Measurements from ENCODE around the gene BBS1.
"Not testable (repeated sequence)": the region's sequence is repeated elsewhere in the genome, so short reads cannot be mapped to it uniquely, and the experiment has no call there.

Gene BBS1

DNA sequence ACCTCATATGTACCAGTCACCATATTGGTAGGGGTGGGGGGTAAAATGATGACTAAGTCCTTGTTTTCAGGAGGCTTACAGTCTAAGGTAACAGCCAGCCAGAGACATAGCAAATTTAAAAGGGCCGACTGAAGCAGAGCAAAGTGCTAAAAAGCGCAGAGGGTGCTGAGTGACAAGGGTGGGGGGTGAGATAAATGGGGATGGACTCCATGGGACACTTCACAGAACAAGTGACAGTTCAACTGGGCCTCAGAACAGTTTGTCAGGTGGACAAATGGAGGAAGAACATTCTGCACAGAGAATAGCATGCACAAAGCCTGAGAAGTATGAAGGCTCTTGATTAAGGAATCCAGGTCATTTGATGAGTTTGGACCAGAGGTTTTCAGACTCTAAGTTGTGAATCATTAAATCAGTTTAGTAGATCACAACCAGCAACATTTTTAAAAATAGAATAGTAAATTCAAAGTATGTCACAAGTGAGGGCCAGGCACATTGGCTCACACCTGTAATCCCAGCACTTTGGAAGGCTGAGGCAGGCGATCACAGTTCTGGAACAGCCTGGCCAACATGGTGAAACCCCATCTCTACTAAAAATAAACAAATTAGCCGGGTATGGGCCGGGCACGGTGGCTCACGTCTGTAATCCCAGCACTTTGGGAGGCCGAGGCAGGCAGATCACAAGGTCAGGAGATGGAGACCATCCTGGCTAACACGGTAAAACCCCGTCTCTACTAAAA lies 14.0 kb downstream of the BBS1 start:
- no peak for DNase-seq (ENCODE audit: low spot score)

DNA sequence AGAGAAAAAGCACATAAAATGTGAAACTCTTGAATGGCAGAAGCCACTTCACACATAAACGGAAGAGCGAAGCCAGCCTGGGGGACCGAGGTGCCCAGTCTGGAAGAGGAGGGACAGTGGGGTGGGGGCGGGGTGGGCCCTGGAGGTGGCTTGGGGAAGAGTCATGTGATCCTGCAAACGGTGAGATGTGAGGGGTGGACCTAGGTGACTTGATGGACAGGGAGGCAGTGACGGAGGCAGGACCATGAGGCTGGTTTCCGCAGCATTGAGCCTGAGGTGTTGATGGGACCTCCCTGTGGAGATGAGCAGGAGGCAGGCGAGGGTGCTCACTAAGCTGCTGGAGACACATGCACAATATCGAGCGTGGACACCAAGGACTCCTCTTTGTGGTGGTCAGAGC lies 18.6 kb downstream of the BBS1 start:
- peak; percentile 52 for DNase-seq (ENCODE audit: low spot score)

DNA sequence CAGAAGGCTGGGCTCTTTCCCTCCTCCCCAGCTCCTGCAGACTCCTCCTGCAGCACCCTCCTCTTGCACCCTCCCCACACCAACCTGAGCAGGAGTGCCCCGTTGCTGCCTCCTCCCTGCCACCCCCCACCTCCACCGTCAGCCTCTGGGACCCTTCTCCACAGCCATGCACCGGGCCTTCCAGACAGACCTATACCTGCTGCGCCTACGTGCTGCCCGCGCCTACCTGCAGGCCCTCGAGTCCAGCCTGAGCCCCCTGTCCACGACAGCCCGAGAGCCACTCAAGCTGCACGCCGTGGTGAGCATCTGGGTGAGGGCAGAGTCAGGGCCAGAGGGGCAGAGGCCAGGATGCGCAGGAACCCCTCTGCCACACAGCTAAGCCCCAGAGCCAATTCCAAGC lies 19.2 kb downstream of the BBS1 start:
- no peak for DNase-seq (ENCODE audit: low spot score)

DNA sequence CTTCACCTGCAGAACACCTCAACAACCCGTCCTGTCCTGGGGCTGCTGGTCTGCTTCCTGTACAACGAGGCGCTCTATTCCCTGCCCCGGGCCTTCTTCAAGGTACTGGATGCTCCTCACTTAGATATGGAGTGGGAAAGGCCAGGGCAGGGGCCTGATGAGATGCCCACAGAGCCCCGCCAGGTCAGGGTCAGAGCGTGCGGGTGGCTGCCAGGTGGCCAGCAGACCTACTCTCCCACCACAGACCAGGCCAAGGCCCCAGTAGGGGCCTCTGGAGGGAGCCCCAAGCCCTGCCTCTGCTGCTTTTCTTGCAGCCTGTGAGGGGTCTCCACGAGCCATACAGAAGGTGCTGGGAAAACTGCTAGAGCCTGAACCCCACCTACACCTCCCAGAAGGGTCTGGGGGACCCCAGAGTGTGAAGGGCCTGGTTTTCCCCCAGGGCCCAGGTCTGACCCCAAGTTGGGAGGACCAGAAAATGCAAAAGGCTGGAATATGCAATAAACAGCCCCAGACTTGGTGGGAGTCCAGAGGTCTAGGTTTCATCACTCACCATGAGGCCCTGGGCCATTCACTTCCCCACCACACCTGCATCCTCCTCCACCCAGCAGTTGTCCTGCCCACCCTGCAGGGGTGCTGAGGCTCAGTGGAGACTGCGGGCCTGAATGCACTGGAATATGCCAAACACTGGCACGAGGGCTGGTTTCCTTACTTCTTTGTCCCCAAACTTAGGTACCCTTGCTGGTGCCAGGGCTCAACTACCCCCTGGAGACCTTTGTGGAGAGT lies 20.7 kb downstream of the BBS1 start:
- DNase-seq (ENCODE audit: low spot score), result no peak

DNA sequence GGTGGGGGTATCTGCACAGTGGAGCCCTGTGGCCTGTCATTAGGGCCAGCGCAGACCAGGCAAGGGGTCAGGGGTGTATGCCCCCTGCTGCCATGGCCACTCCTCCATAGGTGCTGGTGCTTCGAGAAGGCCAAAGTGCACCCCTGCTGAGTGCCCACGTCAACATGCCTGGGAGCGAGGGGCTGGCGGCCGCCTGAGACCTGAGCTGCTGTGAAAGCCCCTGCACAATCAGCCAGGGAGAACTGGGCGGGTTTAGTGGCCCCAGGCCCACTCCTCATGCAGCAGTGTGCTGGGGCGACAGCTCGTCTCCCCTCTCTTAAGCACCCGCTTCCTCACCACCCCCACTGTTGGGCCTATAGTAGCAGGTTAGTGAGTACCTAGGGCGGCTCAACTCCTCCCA lies 21.4 kb downstream of the BBS1 start:
- DNase-seq (ENCODE audit: low spot score), result no peak

DNA sequence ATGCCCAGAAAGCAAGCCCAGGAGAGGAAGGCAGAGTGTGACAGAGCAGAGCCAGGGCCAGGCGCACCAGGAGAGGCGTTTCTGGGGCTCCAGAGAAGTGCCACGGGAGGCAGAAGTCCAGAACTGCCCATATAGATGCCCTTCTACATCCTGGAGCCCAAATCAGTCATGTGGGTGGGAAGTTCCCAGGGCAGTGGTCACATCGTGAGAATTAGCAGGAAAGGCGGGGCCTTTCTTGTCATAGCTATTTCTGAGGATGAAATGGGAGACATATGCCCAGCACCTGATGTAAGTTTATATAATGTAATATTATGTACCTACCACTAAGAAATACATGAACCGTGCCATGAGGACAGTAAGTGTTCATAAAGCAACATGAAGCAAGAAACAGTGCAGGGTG lies 22.3 kb downstream of the BBS1 start:
- DNase-seq (ENCODE audit: low spot score), result no peak

DNA sequence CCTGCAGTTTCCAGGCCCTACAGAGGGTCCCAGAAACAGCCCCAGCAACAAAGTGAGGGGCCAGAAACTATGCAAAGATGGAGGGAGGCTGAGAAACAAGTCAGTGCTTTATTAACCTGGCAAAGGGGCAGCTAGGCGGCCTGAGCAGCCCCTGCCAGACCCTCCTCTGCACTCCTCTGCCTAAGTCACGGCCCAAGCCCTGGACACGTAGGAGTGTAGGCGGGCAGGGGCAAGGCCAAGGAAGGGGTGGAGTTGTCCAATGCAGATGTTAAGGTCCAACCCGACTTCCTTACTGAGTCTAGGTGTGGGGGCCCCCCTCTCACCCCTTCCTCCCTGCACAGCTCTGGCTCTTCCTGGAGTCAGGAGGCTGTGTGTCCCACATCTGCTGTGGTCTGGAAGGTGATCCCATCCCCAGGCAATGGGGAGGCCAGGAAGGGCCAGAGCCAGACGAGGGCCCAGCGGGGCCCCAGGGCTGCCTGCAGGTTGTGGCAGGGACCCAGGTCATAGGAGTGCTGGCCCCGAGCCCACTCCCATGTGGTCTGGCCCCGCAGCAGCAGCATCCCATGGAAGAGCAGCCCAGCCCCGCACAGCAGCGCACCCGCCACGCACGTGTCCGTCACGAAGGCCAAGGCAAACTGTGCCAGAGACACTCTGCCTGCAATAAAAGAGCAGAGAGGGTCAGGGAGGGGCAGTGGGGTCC lies 28.9 kb downstream of the BBS1 start:
- DNase-seq (ENCODE audit: low spot score), result no peak

DNA sequence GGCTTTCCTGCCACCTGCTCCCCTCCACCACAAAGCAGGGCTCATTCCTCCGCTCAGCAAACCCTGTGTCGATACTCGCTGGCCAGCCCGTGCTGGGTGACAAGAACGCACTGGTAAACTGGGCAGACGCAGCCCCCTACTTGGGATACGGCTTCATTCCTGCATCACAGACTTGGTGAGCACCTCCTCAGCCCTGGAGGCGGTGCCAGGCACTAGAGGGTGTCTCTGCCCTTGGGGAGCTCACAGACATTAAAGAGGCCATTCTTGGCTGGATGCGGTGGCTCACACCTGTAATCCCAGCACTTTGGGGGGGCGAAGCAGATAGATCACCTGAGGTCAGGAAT lies 29.4 kb downstream of the BBS1 start:
- DNase-seq (ENCODE audit: low spot score), result no peak

DNA sequence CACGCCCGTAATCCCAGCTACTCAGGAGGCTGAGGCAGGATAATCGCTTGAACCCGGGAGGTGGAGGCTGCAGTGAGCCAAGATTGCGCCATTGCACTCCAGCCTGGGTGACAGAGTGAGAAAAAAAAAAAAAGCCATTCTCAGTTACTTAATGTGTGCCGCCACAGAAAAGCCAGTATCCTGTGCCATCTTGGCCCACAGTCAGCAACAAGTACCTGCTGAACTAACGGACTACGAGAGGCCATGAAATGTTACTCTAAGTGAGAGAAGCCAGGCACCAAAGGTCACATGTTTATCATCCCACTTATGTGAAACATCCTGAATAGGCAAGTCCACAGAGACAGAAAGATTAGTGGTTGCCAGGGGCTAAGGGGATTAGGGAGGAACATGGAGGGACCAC lies 30.2 kb downstream of the BBS1 start:
- DNase-seq (ENCODE audit: low spot score), result not testable (repeated sequence)

DNA sequence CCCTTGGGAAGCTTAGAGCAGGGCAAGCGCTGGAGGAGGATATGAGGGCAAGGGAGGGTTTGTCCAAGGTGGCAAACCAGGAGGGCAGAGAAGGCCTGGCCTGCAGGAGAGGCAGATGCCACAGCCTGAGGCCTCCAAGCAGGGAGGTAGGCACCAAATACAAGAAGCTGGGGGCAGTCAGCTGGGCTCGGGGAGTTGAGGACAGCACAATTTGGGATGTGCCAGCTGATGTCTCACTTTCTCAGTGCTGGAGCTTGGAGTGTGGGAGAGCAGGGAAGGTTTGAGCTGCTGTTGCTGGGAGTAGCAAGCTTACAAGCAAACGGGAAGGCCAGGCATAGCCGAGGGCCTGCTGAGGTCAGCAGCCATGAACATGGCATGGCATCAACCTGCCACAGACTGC lies 31.5 kb downstream of the BBS1 start:
- DNase-seq (ENCODE audit: low spot score), result no peak

DNA sequence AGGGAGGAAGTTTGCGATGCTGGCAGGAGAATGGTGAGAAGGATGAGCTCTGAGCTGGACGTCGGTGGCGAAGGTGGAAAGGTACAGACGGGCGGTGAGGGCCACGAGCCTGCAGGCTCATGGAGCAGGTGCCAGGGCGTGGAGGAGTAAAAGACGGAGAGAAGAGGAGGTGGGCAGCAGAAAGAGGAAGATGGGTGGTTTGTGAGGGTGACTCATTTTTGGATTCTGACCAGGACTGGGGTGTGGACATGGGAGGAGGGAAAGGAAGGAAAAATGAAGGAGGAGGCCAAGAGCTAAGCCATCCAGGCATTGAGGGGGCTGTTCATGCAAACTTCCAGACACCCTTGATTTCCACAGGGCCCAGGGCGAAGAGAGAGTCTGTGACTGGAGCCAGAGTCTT lies 31.9 kb downstream of the BBS1 start:
- no peak for DNase-seq (ENCODE audit: low spot score)

DNA sequence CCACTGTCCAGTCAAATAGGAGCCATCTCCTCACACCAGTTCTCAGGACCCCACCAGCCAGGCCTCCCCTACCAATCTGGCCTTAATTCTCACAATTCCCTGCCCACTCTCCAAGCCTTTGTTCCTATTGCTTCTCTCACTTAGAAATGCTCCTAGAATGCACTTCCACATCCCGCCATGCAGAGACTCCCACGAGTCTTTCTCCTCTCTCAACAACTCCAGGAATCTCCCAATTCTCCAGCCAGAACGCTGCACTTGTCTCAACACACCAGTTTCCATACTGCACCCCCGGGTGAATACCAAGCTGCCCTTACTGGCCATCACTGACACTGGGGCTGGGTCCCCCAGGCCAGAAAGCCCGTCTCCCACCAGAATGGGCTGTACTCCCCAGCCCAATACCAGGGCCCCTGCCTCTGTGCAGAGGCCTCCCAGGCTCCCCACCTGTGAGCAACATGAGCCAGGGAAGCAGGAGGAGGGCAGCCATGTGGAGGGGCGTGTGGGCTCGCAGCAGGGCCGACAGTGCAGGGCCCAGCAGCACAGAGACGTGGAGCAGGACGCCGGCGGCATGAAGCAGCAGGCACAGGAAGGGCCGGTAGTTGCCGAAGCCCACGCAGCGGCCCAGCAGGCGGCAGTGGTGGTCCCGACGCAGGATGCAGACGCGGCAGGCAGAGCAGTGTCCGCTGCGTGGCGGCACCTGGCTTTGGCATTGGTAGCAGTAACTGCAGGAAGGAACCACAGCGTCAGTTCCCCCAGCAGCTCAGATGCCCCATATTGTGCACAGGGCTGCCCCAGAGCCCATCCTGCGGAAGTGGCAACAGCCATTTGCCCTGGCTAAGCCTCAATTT lies 33.0 kb downstream of the BBS1 start:
- no peak for DNase-seq (ENCODE audit: low spot score)

DNA sequence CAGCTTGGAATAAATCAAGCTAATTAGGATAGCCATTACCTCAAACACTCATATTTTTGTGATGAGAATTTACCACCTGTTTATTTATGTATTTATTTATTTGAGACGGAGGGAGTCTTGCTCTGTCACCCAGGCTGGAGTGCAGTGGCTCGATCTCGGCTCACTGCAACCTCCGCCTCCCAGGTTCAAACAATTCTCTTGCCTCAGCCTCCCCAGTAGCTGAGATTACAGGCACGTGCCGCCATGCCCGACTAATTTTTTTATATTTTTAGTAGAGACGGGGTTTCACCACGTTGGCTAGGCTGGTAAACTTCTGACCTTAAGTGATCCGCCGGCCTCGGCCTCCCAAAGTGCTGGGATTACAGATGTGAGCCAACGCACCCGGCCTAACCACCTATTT lies 34.5 kb downstream of the BBS1 start:
- not testable (repeated sequence) for DNase-seq (ENCODE audit: low spot score)

DNA sequence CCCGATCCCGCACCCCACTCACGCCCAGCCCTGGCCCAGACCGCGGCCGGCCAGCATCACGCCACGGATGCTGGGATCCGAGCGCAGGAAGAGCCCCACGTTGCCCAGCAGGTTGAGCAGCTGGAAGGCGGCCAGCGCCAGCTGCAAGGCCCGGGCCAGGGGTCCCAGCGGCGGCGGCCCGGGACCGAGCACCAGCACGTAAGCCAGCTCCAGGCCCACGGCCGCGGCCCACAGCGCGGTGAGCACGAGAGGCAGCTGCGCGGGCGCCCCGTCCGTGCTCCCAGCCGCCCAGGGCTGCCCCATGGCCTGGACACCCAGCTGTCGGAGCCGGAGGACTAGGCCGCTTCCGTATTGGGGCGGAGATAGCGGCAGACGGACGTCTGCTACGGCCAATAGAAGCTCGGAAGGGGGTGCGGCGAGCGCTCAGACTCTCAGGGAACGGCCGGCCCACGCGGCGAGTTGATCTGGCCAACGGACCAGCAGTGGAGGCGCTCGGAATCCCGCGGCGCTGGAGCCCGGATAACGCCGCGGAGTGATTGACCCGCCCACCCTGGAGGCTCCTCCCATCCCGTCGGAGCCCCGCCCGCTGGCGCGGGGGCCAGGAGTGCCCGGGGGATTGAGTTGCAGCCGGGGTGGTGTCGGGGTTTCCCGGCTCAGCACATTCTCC lies 35.4 kb downstream of the BBS1 start, which contains the start of gene ZDHHC24:
Gene ZDHHC24, minus strand, starts transcription at position 348 of the 667 bp plus-strand sequence. Its CDS starts 45 bp downstream, at position 303.
- peak; percentile 97 for DNase-seq (ENCODE audit: low spot score)

DNA sequence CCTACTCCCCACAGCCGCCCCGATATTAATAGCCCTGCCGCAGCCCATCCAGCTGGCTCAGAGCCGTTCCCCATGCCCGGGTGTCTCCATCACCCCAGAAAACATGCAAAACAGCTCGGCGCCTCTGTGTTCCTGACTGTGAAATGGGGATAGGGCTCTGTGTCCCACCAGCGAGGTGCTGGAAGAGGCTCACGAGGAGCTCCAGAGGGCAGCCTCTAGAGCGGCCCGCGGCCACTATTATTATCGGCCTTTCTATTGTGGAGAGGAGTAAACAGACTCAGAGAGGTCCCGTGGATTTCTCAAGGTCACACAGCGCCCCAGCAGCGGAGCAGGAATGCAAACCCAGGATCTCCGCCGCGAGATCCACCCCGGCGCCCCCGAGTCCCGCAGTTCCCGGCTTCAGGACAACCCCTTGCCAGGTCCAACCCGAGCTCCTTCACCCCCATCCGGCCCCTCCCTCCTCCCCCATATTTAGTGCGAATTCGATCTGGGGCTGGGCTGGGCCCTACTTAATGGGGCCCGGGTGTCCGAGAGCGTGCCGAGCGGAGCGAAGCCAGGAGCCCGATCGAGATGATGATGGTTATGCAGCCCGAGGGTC lies 36.0 kb downstream of the BBS1 start, which contains the start of gene ACTN3:
Gene ACTN3, plus strand, starts transcription at position 536 of the 598 bp plus-strand sequence. Its CDS starts 35 bp downstream, at position 571.
- DNase-seq (ENCODE audit: low spot score), result peak; percentile 86

DNA sequence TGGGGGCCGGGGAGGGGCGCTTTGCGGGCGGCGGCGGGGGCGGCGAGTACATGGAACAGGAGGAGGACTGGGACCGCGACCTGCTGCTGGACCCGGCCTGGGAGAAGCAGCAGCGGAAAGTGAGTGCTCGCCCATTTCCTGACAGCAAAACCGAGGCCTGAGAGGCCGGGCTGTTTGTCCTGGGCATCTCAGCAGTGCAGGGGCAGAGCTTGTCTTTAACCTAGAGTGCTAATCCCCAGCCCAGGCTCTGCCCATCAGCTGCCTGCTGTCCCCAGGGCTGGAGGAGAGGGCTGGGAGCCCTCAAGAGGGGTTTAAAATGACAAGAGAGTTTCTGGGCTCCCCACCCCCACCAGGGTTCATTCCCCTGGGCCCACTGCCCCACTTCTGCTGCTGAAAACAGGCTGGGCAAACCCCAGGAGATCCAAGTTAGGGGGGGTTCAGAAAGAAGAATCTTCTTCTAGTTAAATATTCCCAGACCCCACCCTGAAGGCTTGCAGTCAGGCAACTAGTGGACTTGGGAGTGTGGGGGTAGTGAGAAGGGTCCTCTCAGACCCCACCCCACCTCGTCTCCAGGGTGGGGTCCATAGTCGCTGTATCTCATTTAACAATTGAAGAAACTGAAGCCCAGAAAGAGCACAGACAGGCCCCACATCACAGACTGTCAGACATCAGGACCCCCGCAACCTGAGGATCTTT lies 36.7 kb downstream of the BBS1 start:
- no peak for DNase-seq (ENCODE audit: low spot score)

DNA sequence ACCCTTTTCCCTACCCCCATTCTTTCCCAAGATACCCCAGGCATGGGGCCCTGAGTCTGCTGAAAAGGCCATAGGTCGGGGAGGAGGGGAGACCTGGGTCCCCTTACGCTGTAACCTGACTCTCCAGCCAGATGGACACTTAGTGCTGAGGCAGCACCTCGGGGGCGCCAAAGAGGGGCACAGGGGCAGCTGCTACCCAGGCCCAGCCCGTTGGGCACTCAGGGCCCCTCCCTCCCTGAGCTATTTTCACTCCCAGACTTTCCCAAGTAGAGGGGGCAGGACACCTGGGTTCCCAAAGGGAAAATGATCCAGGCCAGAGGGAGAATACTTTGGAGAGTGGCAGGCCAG lies 37.2 kb downstream of the BBS1 start:
- DNase-seq (ENCODE audit: low spot score), result peak; percentile 79

DNA sequence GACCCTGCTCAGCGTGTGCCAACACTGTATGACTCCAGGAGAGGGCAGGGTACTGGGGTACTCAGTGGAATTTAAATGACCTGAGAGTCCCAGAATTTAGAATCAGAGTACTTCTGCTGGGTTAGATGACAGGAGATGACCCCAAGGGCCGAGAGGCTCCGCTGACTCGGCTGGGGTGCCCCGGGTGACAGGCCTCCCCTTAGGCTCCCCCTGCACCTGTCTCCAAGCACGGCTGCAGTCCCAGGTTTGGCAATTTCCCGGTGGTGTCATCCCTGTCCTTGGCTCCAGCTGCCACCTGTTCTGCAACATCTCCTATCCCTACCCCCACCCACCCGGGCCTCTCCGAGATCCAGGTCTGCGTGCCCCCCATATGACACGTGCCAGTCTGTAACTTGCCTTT lies 37.6 kb downstream of the BBS1 start:
- no peak for DNase-seq (ENCODE audit: low spot score)

DNA sequence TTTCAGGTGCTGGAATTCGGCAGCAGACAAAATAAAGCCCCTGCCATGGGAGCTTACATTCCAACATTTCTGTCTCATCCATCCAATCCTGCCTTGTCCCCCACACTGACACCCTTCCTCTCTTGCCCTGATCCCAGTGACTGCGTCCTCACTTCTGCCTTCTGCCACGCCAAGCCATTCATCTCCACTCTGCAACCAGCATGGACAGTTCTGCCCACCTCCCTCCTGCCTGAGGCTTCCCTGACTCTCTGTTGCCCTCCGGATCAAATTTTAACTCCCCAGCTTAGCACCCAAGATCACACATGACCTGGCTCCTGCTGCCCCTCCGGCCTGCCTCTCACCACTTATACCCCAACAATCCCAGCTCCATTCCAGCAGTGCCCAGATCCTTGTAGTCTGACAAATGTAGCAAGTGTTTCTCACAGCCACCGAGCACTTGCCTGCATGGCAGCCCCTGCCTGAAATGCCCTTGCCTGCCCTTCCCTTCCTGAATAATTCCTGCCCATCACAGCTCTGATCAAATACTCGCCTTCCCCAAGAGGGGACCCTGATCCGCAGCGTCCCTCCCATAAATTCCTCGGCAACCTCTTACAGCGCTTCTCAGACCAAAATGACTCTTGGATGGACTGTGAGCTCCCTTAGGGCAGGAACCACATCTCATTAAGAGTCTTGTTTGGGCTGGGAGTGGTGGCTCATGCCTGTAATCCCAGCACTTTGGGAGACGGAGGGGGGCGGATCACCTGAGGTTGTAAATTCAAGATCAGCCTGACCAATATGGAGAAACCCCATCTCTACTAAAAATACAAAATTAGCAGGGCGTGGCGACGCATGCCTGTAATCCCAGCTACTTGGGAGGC lies 38.6 kb downstream of the BBS1 start:
- no peak for DNase-seq (ENCODE audit: low spot score)

Measured in iPS-NIHi11 (cell line).